Hepatocyte (in vitro differentiated cells): Measurements from ENCODE around the gene WDR87. TPM values are rescaled to one million over a fixed set of nuclear protein-coding genes. Genes with fewer than 3 reads are reported as not detected.

Experiments
- DNase-seq: peaks from one replicate; pipeline ENCODE4 v3.0.0-alpha.2; 2016; ENCODE audit warnings: low spot score
- H2AFZ ChIP-seq: fragments of 200-600 bp; sonication (generic); 2 replicates; pipeline ENCODE4 v1.6.0; 2016; ENCODE audit warnings: antibody characterized with exemption, mild to moderate bottlenecking
- H3K27ac ChIP-seq: fragments of 200-600 bp; sonication (generic); 2 replicates; pipeline ENCODE4 v1.5.1; 2016; ENCODE audit warnings: mild to moderate bottlenecking
- H3K27me3 ChIP-seq: fragments of 200-600 bp; sonication (generic); 2 replicates; pipeline ENCODE4 v1.6.1; 2016
- H3K36me3 ChIP-seq: fragments of 200-600 bp; sonication (generic); replicated peaks from 2 replicates; pipeline ENCODE4 v1.5.1; 2016; ENCODE audit warnings: low read depth; ENCODE audit not compliant: insufficient read depth
- H3K4me1 ChIP-seq: fragments of 200-600 bp; sonication (generic); 2 replicates; pipeline ENCODE4 v1.5.1; 2016; ENCODE audit warnings: mild to moderate bottlenecking, moderate library complexity; ENCODE audit not compliant: insufficient read depth
- H3K4me2 ChIP-seq: fragments of 200-600 bp; sonication (generic); 2 replicates; pipeline ENCODE4 v1.6.0; 2016
- H3K4me3 ChIP-seq: fragments of 200-600 bp; sonication (generic); 2 replicates; pipeline ENCODE4 v1.5.1; 2016; ENCODE audit warnings: mild to moderate bottlenecking
- H3K79me2 ChIP-seq: fragments of 200-600 bp; sonication (generic); 2 replicates; pipeline ENCODE4 v1.6.0; 2017; ENCODE audit warnings: mild to moderate bottlenecking
- H3K9me2 ChIP-seq: fragments of 200-600 bp; sonication (generic); replicated peaks from 2 replicates; pipeline ENCODE4 v1.6.0; 2017; ENCODE audit warnings: mild to moderate bottlenecking; ENCODE audit not compliant: insufficient read depth
- H3K9me3 ChIP-seq: fragments of 200-600 bp; sonication (generic); 2 replicates; pipeline ENCODE4 v1.5.1; 2016; ENCODE audit warnings: low read depth, mild to moderate bottlenecking
- H4K20me1 ChIP-seq: fragments of 200-600 bp; sonication (generic); 2 replicates; pipeline ENCODE4 v1.6.0; 2016; ENCODE audit warnings: mild to moderate bottlenecking; ENCODE audit not compliant: insufficient read depth, poor library complexity, severe bottlenecking
- CTCF ChIP-seq: fragments of 200-600 bp; sonication (generic); IDR thresholded peaks from 2 replicates; pipeline ENCODE4 v1.5.1; 2016; ENCODE audit warnings: antibody characterized with exemption, mild to moderate bottlenecking; ENCODE audit not compliant: poor library complexity
- EZH2 ChIP-seq: fragments of 200-600 bp; sonication (generic); IDR thresholded peaks from 2 replicates; pipeline ENCODE4 v1.6.1; 2016; ENCODE audit warnings: antibody characterized with exemption, mild to moderate bottlenecking, borderline replicate concordance
- EZH2phosphoT487 ChIP-seq: fragments of 200-600 bp; sonication (generic); IDR thresholded peaks from one replicate; pipeline ENCODE4 v1.6.1; 2018; ENCODE audit warnings: antibody characterized with exemption, mild to moderate bottlenecking, low read depth, moderate library complexity; ENCODE audit not compliant: unreplicated experiment, severe bottlenecking
- WGBS: methylation state at CpG from one replicate; pipeline ENCODE4 v1.1.6; 2016; ENCODE audit warnings: low lambda C conversion rate; ENCODE audit errors: missing lambda C conversion rate; 5-methylcytosine and 5-hydroxymethylcytosine counted together
- polyA plus RNA-seq: library from polyadenylated mRNA; unstranded; fragments of >200 nt; fragmentation: Nextera tagmentation; extraction: Ambion mirVana; gene quantifications from 2 replicates; pipeline ENCODE4 v1.2.1, GENCODE V29; 2016
- total RNA-seq: library from RNA; depleted of rRNA; stranded (reverse); fragments of >200 nt; gene quantifications from 2 replicates; pipeline ENCODE4 v1.2.3, GENCODE V29; 2014

WDR87 gene
- total and polyA plus RNA-seq, 2 experiments from 2014 or later: not detected

- no peak overlapping the region for H2AFZ ChIP-seq
- no peaks in the 10 kb centered on the region for H3K4me1 ChIP-seq
- no peaks in the 10 kb centered on the region for H4K20me1 ChIP-seq
- no peaks in the 10 kb centered on the region for H3K27me3 ChIP-seq
- 90% methylated on average over 3 of the region's 3 CpGs for WGBS
- H3K79me2 ChIP-seq: no peaks in the 10 kb centered on the region
- no peak for TF ChIP-seq EZH2
- no peak for TF ChIP-seq EZH2phosphoT487
- no peak for TF ChIP-seq CTCF
- H3K9me2 ChIP-seq: no peaks in the 10 kb centered on the region
- H3K36me3 ChIP-seq: no peaks in the 10 kb centered on the region
- H3K4me3 ChIP-seq: no peak overlapping the region
- no peak overlapping the region for H3K27ac ChIP-seq
- DNase-seq: no peak
- H3K4me2 ChIP-seq: no peak overlapping the region
- no peaks in the 10 kb centered on the region for H3K9me3 ChIP-seq
Observed at GRCh38 chr19:37877147-37877546, 29.2 kb downstream of the WDR87 start.

GRCh38 chr19:37876032-37876431, 30.4 kb downstream of the WDR87 start:
- Histone ChIP-seq H3K79me2 (no peaks in the 10 kb centered on the region), H3K4me3 (no peak overlapping the region), H3K4me2 (no peak overlapping the region), H3K4me1 (no peaks in the 10 kb centered on the region), H3K9me3 (no peaks in the 10 kb centered on the region), H3K27ac (no peak overlapping the region), H3K36me3 (no peaks in the 10 kb centered on the region), H3K27me3 (no peaks in the 10 kb centered on the region), H3K9me2 (no peaks in the 10 kb centered on the region), H2AFZ (no peak overlapping the region), H4K20me1 (no peaks in the 10 kb centered on the region)
- DNase-seq: no peak
- TF ChIP-seq EZH2 (no peak), EZH2phosphoT487 (no peak), CTCF (no peak)
- WGBS: 73% methylated on average over 2 of the region's 2 CpGs

GRCh38 chr19:37874784-37875183, 31.6 kb downstream of the WDR87 start:
- Histone ChIP-seq H3K9me3 (no peaks in the 10 kb centered on the region), H3K27ac (no peak overlapping the region), H3K9me2 (no peaks in the 10 kb centered on the region), H3K4me1 (no peaks in the 10 kb centered on the region), H4K20me1 (no peaks in the 10 kb centered on the region), H3K27me3 (no peaks in the 10 kb centered on the region), H3K36me3 (no peaks in the 10 kb centered on the region), H3K79me2 (no peaks in the 10 kb centered on the region), H2AFZ (no peak overlapping the region), H3K4me3 (no peak overlapping the region), H3K4me2 (no peak overlapping the region)
- WGBS: 7% methylated on average over 3 of the region's 3 CpGs
- DNase-seq: peak; percentile 19
- no peak for TF ChIP-seq EZH2
- TF ChIP-seq EZH2phosphoT487: no peak
- no peak for TF ChIP-seq CTCF

- no peaks in the 10 kb centered on the region for H3K9me3 ChIP-seq
Observed at GRCh38 chr19:37872383-37872782, 34.0 kb downstream of the WDR87 start.

More at GRCh38 chr19:37872383-37872782, 34.0 kb downstream of the WDR87 start:
- Histone ChIP-seq H3K4me1 (peaks cover 1% of the 10 kb centered on the region), H2AFZ (no peak overlapping the region), H3K36me3 (no peaks in the 10 kb centered on the region), H3K4me2 (no peak overlapping the region), H3K27me3 (no peaks in the 10 kb centered on the region), H3K9me2 (no peaks in the 10 kb centered on the region), H3K4me3 (no peak overlapping the region), H3K27ac (no peak overlapping the region), H4K20me1 (no peaks in the 10 kb centered on the region), H3K79me2 (no peaks in the 10 kb centered on the region)
- no peak for DNase-seq
- 88% methylated on average over 5 of the region's 5 CpGs for whole genome bisulfite sequencing
- TF ChIP-seq EZH2 (no peak), CTCF (no peak), EZH2phosphoT487 (no peak)
